GM12891 (cell line): Measurements from ENCODE around the gene BABAM2.

Experiments used
- DNase-seq: peaks from one replicate; pipeline ENCODE4 v3.0.0; 2011; ENCODE audit warnings: low spot score; ENCODE audit not compliant: insufficient read length
- FAIRE-seq: peaks from 2 replicates; lab custom pipeline; 2011; peaks lifted over from hg19 to GRCh38; lab: Jason Lieb, UNC
- PAX5 ChIP-seq: IDR thresholded peaks from 2 replicates; pipeline ENCODE4 v1.6.1; 2011; ENCODE audit warnings: low read length, moderate library complexity, mild to moderate bottlenecking; ENCODE audit not compliant: insufficient read depth, severe bottlenecking
- POLR2A ChIP-seq: IDR thresholded peaks from 2 replicates; pipeline ENCODE4 v1.6.1; 2011; ENCODE audit warnings: low read depth, low read length, control low read depth
- POLR2AphosphoS5 ChIP-seq: IDR thresholded peaks from 2 replicates; pipeline ENCODE4 v1.6.1; 2011; ENCODE audit warnings: low read depth, low read length, control low read depth
- POU2F2 ChIP-seq: IDR thresholded peaks from 2 replicates; pipeline ENCODE4 v1.6.1; 2011; ENCODE audit warnings: low read depth, mild to moderate bottlenecking, control low read depth, low read length, moderate library complexity
- SPI1 ChIP-seq: IDR thresholded peaks from 2 replicates; pipeline ENCODE4 v1.6.1; 2011; ENCODE audit warnings: low read depth, low read length, control low read depth
- TAF1 ChIP-seq: IDR thresholded peaks from 2 replicates; pipeline ENCODE4 v1.6.1; 2011; ENCODE audit warnings: low read depth, low read length, control low read depth

Gene BABAM2

DNA sequence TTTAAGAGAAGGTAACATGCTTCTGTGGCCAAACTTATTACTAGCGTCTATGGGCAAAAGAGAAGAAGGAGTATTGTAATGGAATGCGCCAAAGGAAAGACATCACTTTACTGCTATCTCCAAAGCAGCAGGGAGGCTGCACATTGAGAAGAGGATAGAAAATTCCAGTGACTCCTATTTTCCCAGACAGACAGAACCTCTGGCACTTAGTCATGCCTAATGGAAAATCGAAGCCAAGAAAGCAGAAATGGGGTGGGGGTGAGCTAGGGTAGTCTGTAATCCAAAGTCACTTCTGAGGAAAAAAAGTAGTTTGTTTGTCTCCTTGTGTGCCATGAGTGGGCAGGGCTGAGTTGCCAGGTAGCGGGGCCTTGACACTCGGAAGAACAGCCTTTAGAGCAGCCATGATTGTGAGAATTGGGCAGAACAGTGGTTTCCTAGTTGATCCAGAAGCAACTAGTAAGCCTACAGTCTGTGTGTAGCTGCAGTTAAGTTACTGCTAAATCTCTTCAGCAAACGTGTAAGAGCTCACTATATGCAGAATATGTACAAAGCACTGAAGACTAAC lies 422.8 kb downstream of the BABAM2 start:
- no peak for FAIRE-seq

DNA sequence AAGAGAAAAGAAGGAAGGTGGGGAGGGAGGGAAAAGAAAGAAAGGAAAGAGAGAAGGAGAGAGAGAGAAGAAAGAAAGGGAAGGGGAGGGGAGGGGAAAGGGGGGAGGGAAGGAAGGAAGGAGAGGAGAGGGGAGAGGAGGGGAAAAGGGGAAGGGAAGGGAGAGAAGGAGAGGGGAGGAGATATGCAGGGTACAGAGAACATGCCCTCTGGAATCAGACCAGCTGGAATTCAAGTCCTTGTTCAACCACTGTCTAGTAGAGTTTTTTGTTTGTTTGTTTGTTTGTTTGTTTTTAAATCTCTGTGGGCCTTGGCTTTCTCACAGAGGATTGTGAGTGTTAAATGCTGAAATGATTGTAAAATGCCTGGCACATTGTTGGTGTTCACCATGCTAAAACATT lies 424.4 kb downstream of the BABAM2 start:
- TF ChIP-seq POLR2AphosphoS5, result no peak
- TF ChIP-seq TAF1, result no peak
- TF ChIP-seq PAX5, result no peak
- no peak for TF ChIP-seq SPI1
- no peak for TF ChIP-seq POLR2A
- no peak for TF ChIP-seq POU2F2
- FAIRE-seq (no peak), DNase-seq (no peak)

More for the DNA sequence above, 422.8 kb downstream of the BABAM2 start:
- no peak for TF ChIP-seq POLR2A
- TF ChIP-seq SPI1, result no peak
- no peak for TF ChIP-seq POLR2AphosphoS5
- TF ChIP-seq PAX5, result no peak
- TF ChIP-seq POU2F2, result no peak
- TF ChIP-seq TAF1, result no peak
- no peak for DNase-seq

DNA sequence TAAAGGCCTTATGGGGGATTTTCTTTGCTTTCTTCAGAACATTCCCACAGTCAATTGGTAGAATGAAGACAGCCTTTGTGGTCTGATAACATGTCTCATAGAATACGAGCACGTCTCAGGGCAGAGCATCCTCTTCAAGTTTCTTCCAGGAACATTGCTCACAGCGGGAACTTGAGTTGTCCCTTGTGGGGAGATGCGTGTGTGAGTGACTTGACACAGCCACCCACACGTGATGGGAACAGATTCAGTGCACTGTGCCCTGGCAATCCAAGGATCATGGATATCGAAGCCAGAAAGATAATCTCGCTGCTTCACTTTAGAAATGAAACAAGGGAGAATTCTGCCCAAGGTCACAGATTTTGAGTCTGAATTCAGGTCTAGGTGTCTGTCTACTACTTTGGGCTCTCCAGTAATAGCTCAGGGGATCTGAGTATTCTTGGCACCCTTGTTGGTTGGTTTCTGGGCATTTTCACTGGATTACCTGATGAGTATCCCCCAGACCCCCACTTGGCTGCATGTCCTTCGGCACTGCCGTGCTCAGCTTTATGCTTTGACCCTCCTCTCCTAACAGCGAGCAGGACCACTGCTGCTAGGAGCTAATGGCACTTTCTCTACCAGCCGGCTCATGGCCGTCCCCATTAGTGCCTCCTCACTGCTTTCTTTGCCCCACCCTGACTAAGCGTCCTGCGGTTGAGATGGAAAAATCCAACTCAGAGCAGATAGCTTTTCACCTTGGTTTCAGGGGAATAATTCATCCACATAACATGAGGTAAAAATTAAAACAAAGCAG lies 426.2 kb downstream of the BABAM2 start:
- DNase-seq (no peak), FAIRE-seq (no peak)
- TF ChIP-seq SPI1 (no peak), POLR2A (no peak), POU2F2 (no peak), POLR2AphosphoS5 (no peak)

DNA sequence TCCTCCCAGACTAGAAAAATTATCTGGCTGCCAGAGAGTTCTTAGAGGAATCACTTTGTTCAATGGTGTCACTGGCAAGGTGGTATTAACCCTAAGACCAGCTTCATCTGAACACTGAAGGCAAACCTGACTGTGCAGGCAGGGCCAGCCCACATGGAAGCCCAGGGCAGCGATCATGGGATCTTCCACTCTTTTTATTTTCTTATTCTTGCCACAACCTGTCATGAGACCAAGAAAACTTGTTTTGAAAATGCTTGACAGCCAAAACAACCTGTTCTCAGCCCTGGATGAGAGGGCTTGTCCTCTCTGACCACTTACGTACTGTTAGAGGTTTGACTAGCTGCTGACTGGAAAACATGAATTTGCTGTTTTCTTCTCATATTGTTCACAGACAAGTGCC lies 426.9 kb downstream of the BABAM2 start:
- no peak for FAIRE-seq
- DNase-seq, result no peak
- TF ChIP-seq PAX5 (no peak), SPI1 (no peak), TAF1 (no peak), POU2F2 (no peak), POLR2AphosphoS5 (no peak), POLR2A (no peak)

DNA sequence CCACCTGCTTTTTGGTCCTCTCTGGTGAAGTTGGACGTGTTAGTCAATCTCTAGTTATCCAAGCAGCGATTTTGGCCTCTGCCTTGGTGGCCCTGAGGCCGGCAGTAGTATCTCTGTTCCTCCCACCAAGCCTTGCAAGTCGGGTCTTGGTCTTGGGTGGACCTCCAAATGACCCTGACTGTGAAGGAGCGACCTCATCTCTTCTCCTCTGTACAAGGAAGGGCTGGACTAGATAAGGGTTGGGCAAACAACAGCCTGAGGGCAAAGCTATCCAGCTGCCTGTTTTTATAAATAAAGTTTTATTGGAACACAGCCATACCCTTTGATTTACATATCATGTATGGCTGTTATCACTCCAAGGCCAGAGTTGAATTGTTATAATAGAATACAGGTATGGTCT lies 427.5 kb downstream of the BABAM2 start:
- TF ChIP-seq POLR2AphosphoS5 (no peak), POLR2A (no peak), TAF1 (no peak), POU2F2 (no peak), PAX5 (no peak), SPI1 (no peak)
- FAIRE-seq (no peak), DNase-seq (no peak)

DNA sequence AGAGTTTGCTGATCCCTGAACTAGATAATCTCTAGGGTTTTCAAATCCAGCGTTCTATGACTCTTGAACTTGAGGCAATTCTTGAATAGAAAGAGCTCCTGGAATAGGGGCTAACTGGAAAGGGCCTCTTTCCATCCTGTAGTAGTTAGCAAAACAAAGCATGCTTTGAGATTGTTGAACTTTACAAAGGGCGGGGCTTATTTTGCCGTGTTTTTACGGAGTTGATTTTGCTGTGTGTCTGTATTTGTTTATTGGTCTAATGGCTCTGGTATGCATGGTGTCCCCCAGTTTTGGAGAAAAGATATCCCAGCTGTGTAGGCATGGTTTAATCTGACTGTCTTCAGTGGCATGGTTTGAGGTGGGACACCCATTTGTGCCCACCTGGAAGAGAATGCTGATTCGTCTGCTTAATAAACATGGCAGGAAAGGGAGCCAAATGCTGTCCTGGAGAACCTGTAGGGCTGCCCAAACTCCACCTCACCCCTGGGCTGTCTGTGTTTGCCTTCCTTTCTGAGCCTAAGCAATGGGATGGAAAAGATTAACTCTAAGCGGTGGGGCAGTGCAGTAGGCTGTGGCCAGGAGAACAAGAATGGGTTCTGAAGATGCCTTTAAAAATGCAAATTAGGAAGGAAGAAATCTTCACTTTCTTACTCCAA lies 428.1 kb downstream of the BABAM2 start:
- no peak for TF ChIP-seq SPI1
- no peak for TF ChIP-seq POLR2AphosphoS5
- TF ChIP-seq PAX5, result no peak
- TF ChIP-seq POU2F2, result no peak
- no peak for TF ChIP-seq TAF1
- TF ChIP-seq POLR2A, result no peak
- no peak for DNase-seq
- no peak for FAIRE-seq

DNA sequence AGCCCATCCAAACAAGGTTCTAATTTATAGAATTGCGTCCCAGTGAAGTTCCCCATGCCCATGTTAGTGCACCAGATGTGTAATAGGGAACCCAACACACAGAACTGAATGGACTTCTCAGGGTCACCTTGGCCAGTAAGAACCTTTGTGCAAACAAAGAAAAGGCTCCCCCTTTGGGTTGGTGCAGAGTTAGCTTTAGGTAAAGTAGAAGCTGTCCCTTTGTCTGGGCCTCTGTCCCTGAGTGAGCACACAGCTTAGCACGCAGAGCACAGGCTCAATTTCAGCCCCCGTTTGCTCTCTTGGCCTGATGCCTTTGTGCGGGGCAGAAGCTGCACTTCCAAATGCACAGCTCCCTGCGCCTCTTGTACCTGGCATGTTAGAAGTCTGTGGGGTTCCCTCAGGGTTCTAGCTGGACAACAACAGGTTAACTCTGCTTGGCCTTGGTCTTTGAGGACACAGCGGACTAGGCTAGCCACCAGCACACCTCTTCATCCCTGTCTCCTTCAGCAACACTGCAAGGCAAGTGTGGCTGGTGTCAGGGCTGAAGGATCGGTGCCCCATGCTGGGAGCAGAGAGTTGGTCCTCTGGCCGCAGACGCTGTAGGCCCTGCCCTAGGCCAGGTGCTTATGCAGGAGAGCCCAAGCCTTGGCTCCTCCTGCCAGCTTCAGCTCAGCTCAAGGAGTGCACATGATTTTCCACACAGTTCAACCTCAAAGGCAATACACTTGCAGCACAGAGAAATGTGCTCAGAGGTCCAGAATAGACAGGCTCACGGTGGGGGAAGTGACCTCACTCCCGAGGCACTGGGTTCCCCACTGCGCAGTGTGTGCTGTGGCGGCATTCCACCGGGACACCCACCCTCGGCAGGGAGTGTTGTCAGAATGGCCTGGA lies 428.8 kb downstream of the BABAM2 start:
- FAIRE-seq (no peak), DNase-seq (no peak)
- TF ChIP-seq PAX5 (no peak), TAF1 (no peak), POLR2A (no peak), POLR2AphosphoS5 (no peak), SPI1 (no peak), POU2F2 (no peak)

DNA sequence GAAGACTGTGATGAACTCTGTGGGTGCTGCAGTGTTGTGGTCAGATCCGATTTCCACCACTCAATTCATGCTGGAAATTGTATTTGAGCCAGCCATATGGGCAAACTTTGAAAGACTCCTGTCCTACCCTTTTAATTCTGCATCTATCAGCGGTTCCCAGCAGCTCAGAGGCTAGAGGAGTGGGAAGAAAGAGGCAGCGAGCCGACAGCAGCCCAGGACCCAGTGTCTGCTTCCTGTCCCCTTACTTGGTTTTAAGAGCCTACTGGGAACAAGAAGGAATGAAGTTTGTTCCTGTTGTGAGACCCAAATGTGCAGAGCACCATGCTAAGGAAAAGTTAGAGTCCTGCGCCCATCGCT lies 429.5 kb downstream of the BABAM2 start:
- TF ChIP-seq SPI1, result no peak
- no peak for TF ChIP-seq TAF1
- no peak for TF ChIP-seq POLR2A
- TF ChIP-seq POU2F2, result no peak
- no peak for TF ChIP-seq PAX5
- TF ChIP-seq POLR2AphosphoS5, result no peak
- DNase-seq, result no peak
- no peak for FAIRE-seq

DNA sequence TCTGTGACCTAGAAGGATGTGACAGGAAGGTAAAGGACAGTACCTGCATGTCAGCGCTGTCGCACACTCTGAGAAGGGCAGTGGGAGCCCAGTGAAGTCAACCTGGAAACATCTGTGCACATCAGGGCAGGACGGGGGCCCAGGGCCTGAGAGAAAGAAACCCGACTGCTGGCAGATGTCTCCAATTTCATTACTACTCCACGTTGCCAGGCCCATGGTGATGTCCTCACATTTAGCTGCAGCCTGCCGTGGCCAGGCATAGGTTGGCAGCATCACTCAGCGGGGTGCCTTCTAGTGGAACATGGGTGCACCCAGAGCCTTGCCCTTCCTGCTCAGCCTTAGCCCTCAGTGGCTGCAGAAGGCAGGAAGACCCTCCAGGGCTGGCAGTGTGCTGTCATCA lies 429.8 kb downstream of the BABAM2 start:
- no peak for FAIRE-seq
- DNase-seq, result no peak
- no peak for TF ChIP-seq SPI1
- TF ChIP-seq TAF1, result no peak
- no peak for TF ChIP-seq POLR2A
- no peak for TF ChIP-seq POLR2AphosphoS5
- TF ChIP-seq PAX5, result no peak
- TF ChIP-seq POU2F2, result no peak
